HG02678 (cell line): ENCODE results near the gene ANKRD20A1.
"Not testable (repeated sequence)": the region's sequence is repeated elsewhere in the genome, so short reads cannot be mapped to it uniquely, and the experiment has no call there.

Experiments used
- ATAC-seq: cut with Tn5 transposase; IDR thresholded peaks from one replicate; pipeline ENCODE4 v1.9.1; 2021; ENCODE audit warnings: mild to moderate bottlenecking, moderate library complexity; ENCODE audit not compliant: unreplicated experiment

ANKRD20A1 gene

GRCh38 chr9:67858871-67859270, at the start of gene ANKRD20A1:
TSS of gene ANKRD20A1 (plus strand) at chr9:67858931. CDS start at chr9:67859427, 496 bp downstream.
- ATAC-seq, result not testable (repeated sequence)

GRCh38 chr9:67832088-67832487, 26.6 kb upstream of the ANKRD20A1 start:
- ATAC-seq, result not testable (repeated sequence)
